Esophagus squamous epithelium (tissue), 5 donors: ENCODE data around the gene SMARCC2. TPM values are rescaled to one million over a fixed set of nuclear protein-coding genes. Genes with fewer than 3 reads are reported as not detected.
A peak's percentile ranks its signal among the peaks of the same experiment; 100 is the strongest.
"Not testable (repeated sequence)": the region's sequence is repeated elsewhere in the genome, so short reads cannot be mapped to it uniquely, and the experiment has no call there.

ENCODE experiments used
- DNase-seq: peaks from one replicate; lab custom pipeline; 2025; lab: John Stamatoyannopoulos, UW
- H3K27ac ChIP-seq, 4 donors: fragments of 200-600 bp; sonication (generic); one replicate each; pipeline ENCODE4 v1.5.1; 2016 to 2019; ENCODE audit warnings: mild to moderate bottlenecking in 1 of 4
- H3K27me3 ChIP-seq, 4 donors: fragments of 200-600 bp; sonication (generic); 1 replicate in 3 of 4; 2 replicates in 1 of 4; pipeline versions ENCODE4 v1.5.1 to v1.6.0; 2017 to 2021; ENCODE audit warnings: antibody characterized with exemption in 1 of 4
- H3K36me3 ChIP-seq, 3 donors: fragments of 200-600 bp; sonication (generic); one replicate each; pipeline ENCODE4 v1.5.1; 2016 to 2019
- H3K4me1 ChIP-seq, 3 donors: fragments of 200-600 bp; sonication (generic); one replicate each; pipeline ENCODE4 v1.5.1; 2017 to 2019
- H3K4me3 ChIP-seq, 4 donors: fragments of 200-600 bp; sonication (generic); 1 replicate in 3 of 4; 2 replicates in 1 of 4; pipeline ENCODE4 v1.5.1; 2016 to 2019; ENCODE audit warnings: mild to moderate bottlenecking in 2 of 4, moderate library complexity in 1 of 4
- H3K9me3 ChIP-seq, 3 donors: fragments of 200-600 bp; sonication (generic); one replicate each; pipeline ENCODE4 v1.5.1; 2016 to 2019
- POLR2A ChIP-seq, 4 donors: fragments of 450-650 bp; IDR thresholded peaks; one replicate each; pipeline ENCODE4 v1.6.1; 2017; ENCODE audit warnings: antibody characterized with exemption in 4 of 4, mild to moderate bottlenecking in 4 of 4, moderate library complexity in 3 of 4
- WGBS, 2 donors: methylation state at CpG; one replicate each; pipeline ENCODE4 v1.1.5; 2018; 5-methylcytosine and 5-hydroxymethylcytosine counted together
- intact Hi-C: fragments of 100-400 bp; cut with DNase I; formaldehyde crosslinking; loops from one replicate; pipeline ENCODE4 v1.15.0; 2022
- total RNA-seq, 4 donors: library from RNA; depleted of rRNA; stranded (reverse); fragments of >200 nt; gene quantifications; one replicate each; pipeline ENCODE4 v1.1.0, GENCODE V29; 2016
- TF ChIP-seq, protein P1 (sequence below), 6 experiments: fragments of 450-650 bp in 4 of 6; fragments of 200-600 bp in 2 of 6; sonication (generic) in 2 of 6; IDR thresholded peaks; one replicate each; pipeline ENCODE4 v1.5.1; 2016 to 2019; ENCODE audit warnings: antibody characterized with exemption in 6 of 6, mild to moderate bottlenecking in 4 of 6, moderate library complexity in 4 of 6
- donor health status: DM: yes; HTN: yes; CAD: no.

Gene SMARCC2
- total RNA-seq, 4 donors from 2014 or later, result 31.7 to 64.9 (median 46.1) TPM

DNA sequence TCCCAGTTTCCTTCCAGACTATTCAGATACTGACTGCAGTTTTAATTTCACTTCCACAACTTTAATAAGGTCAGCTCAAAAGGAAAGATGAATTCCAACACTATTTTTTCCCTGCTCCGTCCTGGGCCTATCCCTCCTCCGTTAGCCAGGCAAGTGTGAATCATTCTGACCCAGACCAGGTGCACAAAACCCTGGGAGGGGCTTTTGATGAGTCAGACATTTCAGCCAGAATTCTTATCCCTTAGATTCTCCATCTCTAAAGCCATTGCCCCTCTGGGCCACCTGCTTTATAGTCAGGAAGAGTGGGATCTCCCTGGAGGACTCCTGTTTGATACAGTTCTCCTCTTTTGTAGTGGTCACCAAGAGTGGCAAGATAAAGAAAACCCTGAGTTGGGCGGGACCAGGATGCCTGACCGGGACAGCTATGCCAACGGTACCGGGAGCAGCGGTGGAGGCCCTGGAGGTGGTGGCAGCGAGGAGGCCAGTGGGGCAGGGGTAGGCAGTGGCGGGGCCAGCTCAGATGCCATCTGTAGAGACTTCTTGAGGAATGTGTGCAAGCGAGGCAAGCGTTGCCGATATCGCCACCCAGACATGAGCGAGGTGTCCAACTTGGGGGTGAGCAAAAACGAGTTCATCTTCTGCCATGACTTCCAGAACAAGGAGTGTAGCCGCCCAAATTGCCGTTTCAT is 69.0 kb downstream of the SMARCC2 start:
- H3K36me3 ChIP-seq, result peaks cover 4 to 20% (median 12%) of the 10 kb centered on the region in 3 donors
- TF ChIP-seq POLR2A (IDR thresholded peaks at IDR 0.05), result no peak
- WGBS, 2 donors, result 72 to 76% methylated on average over 15 of the region's 17 CpGs
- no peaks in the 10 kb centered on the region for H3K9me3 ChIP-seq
- H3K4me1 ChIP-seq, result peaks cover 16 to 48% (median 22%) of the 10 kb centered on the region in 3 donors
- no peaks in the 10 kb centered on the region for H3K27me3 ChIP-seq
- intact Hi-C loops, result no loop called here
- no peak overlapping the region for H3K4me3 ChIP-seq
- no peak for DNase-seq
- peak overlapping the region; percentile 92 to 98 (median 94) for H3K27ac ChIP-seq

DNA sequence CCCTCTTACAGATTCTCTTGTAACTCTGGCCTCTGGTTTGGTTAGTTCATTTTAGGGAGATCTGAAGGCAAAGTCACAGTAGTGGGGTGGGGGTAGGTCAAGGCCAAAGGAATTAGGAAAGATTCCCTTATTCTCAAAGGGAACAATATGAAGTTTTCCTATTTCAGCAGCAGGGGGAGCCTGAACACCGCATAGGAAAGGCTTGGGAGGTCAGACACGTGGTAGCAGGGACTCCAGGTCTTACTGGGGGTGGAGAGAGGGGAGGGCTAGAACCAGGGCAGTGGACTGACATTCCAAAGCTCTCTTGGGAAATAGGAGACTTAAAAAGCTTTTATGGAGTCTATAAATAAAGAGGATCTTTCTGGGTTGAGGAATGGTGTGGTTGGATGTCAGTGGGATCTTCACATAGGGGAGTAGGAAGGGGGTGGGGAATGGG is 69.9 kb downstream of the SMARCC2 start:
- peaks cover 16 to 45% (median 24%) of the 10 kb centered on the region in 3 donors for H3K4me1 ChIP-seq
- peak overlapping the region in 2 of 4 donors; percentile 69 to 70 for H3K4me3 ChIP-seq
- no peak for DNase-seq
- H3K27ac ChIP-seq, result peak overlapping the region; percentile 92 to 98 (median 94)
- intact Hi-C loops, result no loop called here
- WGBS, 2 donors, result 0 to 5% methylated on average over 2 of the region's 2 CpGs
- H3K36me3 ChIP-seq, result peaks cover 4 to 20% (median 12%) of the 10 kb centered on the region in 3 donors
- no peaks in the 10 kb centered on the region for H3K27me3 ChIP-seq
- TF ChIP-seq, protein P1, sequence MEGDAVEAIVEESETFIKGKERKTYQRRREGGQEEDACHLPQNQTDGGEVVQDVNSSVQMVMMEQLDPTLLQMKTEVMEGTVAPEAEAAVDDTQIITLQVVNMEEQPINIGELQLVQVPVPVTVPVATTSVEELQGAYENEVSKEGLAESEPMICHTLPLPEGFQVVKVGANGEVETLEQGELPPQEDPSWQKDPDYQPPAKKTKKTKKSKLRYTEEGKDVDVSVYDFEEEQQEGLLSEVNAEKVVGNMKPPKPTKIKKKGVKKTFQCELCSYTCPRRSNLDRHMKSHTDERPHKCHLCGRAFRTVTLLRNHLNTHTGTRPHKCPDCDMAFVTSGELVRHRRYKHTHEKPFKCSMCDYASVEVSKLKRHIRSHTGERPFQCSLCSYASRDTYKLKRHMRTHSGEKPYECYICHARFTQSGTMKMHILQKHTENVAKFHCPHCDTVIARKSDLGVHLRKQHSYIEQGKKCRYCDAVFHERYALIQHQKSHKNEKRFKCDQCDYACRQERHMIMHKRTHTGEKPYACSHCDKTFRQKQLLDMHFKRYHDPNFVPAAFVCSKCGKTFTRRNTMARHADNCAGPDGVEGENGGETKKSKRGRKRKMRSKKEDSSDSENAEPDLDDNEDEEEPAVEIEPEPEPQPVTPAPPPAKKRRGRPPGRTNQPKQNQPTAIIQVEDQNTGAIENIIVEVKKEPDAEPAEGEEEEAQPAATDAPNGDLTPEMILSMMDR (IDR thresholded peaks at IDR 0.05), result peak; percentile 81 to 89 (median 84)
- TF ChIP-seq POLR2A (IDR thresholded peaks at IDR 0.05), result no peak
- no peaks in the 10 kb centered on the region for H3K9me3 ChIP-seq

DNA sequence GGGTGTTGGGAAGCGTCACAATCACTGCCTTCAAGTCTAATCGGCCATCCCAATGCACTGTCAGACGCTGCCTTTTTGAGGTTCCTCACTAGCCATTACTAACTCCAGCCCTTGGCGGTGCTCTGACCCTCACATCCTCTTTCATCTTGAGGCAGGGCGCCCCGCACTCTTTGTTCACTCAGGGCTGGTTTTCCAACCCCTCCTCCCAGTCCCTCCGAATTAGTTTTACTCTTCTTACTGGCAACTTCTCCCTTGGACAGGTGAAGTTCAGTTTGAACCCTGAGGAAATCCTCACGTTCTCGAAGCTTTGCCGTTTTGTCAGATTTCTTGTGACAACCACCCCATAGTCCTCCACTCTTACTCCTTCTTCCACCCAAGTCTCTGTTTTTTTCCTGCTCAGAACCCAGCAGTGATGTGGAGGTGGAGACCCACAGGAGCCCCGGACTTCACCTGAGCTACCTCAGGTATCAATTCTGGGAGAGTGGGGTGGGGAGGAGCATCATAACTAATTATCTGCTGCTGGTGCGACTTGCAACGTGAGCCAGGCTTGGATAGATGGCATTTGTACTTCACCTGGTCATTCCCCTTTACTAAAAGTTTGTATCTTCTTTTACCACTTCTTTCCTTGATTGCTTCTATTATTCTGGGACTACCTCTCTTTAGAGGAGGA is 70.5 kb downstream of the SMARCC2 start:
- Histone ChIP-seq H3K36me3 (peaks cover 4 to 25% (median 12%) of the 10 kb centered on the region in 3 donors), H3K27ac (peak overlapping the region; percentile 92 to 98 (median 94)), H3K9me3 (no peaks in the 10 kb centered on the region), H3K4me3 (peak overlapping the region; percentile 46 to 76 (median 70)), H3K27me3 (no peaks in the 10 kb centered on the region), H3K4me1 (peaks cover 16 to 45% (median 24%) of the 10 kb centered on the region in 3 donors)
- TF ChIP-seq, protein P1 (IDR thresholded peaks at IDR 0.05), result no peak
- no peak for TF ChIP-seq POLR2A (IDR thresholded peaks at IDR 0.05)
- DNase-seq, result no peak
- 3 to 9% methylated on average over 13 of the region's 13 CpGs for WGBS, 2 donors
- intact Hi-C loops, result no loop called here

DNA sequence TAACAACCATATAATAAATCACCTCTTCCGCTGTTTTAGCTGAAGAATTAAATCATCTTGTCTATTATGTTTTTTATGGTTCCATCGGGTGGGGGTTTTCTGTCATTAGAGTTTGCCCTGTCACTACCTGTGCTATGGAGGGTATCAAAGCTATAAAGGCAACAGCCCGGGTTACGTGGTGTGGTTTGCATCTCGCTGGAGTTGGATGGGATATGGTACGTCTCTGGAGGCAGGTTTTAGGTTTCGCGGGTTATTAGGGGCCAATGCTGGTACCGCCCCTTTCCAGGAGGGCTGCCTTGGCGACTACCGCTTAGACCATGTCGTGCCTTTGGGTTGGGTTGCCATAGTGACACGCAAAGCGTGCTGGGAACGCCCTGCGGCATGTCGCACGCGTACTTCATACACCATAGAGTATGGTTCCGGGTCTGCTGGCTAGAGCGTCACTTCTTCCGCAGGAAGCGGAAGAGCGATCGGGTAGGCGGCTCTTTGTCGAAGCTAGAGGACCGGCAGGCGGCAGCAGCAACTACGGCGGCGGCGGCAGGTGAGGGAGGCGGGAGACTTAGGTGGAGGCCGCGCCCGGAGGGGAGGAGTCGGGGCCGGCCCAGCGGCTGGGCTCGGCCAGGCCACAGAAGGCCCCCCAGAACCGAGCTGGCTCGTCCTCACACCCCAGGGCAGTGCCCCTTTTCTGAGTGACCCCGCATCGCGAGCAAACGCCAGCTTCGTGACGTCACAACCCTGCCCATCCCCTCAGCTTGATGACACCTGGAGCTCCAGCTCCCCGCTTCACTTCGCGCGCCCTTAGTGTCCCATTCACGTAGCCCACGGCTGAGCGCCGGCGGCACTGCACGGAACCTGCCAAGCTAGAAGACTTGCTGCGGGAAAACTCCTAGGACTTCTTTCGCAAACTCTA is 71.2 kb downstream of the SMARCC2 start, which contains the start of gene ZC3H10:
ZC3H10 (plus strand) TSS at position 489 of the 910 bp plus-strand sequence. CDS start 2,297 bp downstream, outside the sequence.
- 0 to 1% methylated on average over 13 to 22 of the region's 61 CpGs for WGBS, 2 donors
- H3K9me3 ChIP-seq, result no peaks in the 10 kb centered on the region
- peaks cover 4 to 33% (median 13%) of the 10 kb centered on the region in 3 donors for H3K36me3 ChIP-seq
- no peaks in the 10 kb centered on the region for H3K27me3 ChIP-seq
- intact Hi-C loops, result no loop called here
- DNase-seq, result peak; percentile 90
- TF ChIP-seq POLR2A (IDR thresholded peaks at IDR 0.05), result peak in 3 of 4 donors; percentile 80 to 93 (median 85)
- TF ChIP-seq, protein P1 (IDR thresholded peaks at IDR 0.05), result peak; percentile 27 to 78 (median 59)
- peak within 1 kb of the TSS; percentile 46 to 76 (median 70) for H3K4me3 ChIP-seq
- H3K27ac ChIP-seq, result peak within 1 kb of the TSS; percentile 92 to 98 (median 94)
- peaks cover 16 to 45% (median 24%) of the 10 kb centered on the region in 3 donors for H3K4me1 ChIP-seq

DNA sequence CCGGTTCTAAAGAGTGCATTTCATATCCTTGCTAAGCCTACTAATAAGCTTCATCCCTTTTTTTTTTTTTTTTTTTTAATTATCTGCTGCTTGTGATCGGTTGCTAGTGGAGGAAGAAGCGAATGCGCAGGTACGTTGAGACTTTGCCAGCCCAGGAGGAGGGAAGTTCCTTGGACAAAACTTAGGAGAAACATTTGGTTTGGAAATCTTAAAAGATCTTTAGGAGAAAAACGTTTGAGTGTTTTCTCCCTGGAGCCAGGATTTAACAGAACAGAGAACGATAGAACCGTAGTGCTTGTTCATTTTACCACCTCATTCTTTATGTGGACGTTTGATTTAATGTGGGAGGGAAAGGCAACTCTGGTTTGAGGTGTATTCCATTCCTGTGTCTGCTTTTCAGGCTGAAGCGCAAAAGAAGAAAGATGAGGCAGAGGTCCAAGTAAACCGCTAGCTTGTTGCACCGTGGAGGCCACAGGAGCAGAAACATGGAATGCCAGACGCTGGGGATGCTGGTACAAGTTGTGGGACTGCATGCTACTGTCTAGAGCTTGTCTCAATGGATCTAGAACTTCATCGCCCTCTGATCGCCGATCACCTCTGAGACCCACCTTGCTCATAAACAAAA is 72.1 kb downstream of the SMARCC2 start:
- peaks cover 16 to 45% (median 24%) of the 10 kb centered on the region in 3 donors for H3K4me1 ChIP-seq
- H3K27ac ChIP-seq, result peak overlapping the region; percentile 88 to 98 (median 94)
- DNase-seq, H3K9me3 ChIP-seq, intact Hi-C loops, H3K27me3 ChIP-seq: not testable (repeated sequence)
- peaks cover 4 to 41% (median 21%) of the 10 kb centered on the region in 3 donors for H3K36me3 ChIP-seq
- peak overlapping the region; percentile 46 to 76 (median 70) for H3K4me3 ChIP-seq
- WGBS, 2 donors, result 1 to 3% methylated on average over 12 to 15 of the region's 16 CpGs
